ENCODE data around the gene DNAH11.
"Not testable (repeated sequence)": the region's sequence is repeated elsewhere in the genome, so short reads cannot be mapped to it uniquely, and the experiment has no call there.

DNAH11 gene

DNA sequence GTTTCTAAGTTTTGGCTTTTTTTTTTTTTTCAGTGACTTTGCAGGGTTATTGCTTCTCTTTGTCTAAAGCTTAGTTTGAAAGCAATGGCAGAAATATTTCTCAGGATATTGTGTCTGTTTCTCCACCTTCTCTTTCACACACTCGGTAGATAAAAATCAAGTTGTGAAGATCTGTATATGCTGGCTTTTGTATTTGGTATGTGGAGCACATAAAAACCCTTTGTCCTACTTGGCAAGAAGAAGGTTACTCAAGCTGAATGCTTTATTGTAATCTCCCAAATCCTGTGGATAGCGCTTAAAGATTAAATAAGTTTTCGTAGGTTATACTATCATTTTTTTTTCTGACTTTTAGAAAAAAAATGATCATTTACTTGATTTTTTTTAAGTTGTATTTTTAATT, 230.5 kb downstream of the DNAH11 start:
- no peak for DNase-seq (ENCODE audit: low spot score)

DNA sequence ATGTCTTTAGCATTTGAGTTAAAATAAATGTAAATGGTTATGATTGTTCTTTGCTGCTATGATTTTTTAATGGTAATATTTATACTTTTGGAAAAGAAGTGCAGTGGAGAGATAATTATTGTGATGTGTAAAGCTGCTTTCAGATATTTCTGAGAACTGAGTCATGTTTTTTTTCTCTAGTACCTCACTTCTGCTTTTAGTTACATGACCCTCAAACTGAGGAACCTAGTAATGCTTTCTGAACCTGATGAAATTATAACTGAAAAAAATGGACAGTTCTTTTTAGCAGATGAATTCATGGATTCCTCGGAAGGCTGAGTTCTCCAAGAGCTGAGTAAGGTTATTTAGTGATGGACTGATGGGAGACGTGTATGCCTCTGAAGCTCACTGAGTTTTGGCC, 235.1 kb downstream of the DNAH11 start:
- no peak for DNase-seq (ENCODE audit: low spot score)

DNA sequence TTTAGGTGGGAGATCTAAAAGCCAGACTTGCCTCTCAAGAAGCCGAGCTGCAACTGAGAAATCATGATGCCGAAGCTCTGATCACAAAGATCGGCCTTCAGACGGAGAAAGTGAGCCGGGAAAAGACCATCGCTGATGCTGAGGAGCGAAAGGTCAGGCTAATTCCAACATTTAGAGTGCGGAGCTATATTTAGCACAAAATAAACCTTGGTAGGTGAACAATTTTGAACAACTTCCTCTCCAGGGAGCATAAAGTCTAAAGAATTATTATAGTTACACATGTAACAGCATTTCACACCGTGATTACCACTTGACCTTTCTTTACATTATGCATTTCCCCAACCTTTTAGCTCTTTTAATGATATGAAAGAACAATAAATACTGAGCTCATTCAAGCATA, 236.1 kb downstream of the DNAH11 start:
- no peak for DNase-seq (ENCODE audit: low spot score)

DNA sequence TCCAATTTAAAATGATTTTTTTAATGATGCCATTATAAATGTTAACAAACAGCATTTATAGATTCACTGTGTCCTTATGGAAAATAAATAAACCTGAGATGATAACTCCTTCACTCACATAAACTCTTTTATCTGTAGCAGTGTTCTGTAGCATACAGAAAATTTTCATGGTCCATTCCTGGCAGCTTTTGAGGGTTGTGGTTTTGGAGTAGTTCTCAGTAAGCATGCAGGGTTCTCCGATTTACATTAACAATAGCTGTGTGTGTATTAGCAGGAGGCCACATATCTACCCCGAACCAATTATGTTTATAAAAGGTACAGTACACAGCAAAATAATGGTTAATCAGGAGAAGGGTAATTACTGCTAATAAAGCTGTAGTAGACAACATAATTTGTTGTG, 240.2 kb downstream of the DNAH11 start:
- no peak for DNase-seq (ENCODE audit: low spot score)

DNA sequence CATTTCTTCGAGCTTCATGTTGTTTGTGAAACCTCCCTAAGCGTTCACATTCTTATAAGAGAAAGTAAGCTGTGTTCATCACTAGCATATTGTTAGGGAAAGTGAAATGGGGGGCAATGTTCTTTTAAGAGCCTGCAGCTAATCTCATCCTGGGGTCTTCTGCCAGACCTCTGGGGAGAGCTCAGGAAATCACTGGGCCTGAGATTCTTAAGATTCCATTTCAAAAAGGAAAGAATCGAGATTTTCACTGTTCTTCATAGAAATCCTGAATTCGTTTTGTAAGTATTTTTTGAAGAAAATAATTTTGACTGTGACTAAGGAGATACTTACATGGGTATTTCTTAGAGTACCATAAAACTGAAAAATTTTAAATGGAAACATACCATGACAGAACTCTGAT, 242.2 kb downstream of the DNAH11 start:
- no peak for DNase-seq (ENCODE audit: low spot score)

DNA sequence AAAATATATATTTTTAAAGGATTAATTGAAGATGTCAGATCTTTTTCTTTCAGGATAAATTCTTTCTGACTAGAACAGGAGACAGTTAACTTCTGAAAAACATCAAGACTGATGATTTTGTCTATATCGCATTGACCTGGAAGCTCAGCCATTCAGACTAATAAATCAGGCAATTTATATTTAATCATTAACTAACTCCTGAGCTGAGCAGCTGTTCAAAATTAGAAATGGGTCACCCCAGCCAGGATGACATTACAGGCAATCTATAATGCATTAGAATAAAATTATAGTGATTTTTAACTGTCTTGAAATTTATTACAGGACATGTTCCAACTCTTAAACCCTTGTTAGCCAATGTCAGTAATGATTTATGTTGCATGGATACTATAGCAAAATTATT, 263.0 kb downstream of the DNAH11 start:
- no peak for DNase-seq (ENCODE audit: low spot score)

DNA sequence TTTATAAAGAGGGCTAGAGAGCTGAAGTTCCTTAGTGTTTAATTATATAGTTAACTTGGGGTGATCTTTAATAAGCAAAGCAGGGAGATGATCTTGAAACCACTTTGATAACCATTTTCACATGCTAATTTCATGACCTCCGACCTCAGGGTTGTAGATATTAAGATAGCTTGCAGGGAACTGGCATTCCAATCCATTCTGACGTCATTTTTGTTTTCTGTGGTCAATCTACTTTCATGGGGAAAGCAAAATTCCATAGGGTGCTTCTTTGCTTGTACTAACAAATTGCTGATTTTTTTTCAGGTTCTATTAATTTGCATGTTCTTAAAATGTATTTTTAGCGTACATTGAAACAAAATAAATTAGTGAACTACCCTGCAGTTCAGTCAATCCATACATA, 263.5 kb downstream of the DNAH11 start:
- no peak for DNase-seq (ENCODE audit: low spot score)

DNA sequence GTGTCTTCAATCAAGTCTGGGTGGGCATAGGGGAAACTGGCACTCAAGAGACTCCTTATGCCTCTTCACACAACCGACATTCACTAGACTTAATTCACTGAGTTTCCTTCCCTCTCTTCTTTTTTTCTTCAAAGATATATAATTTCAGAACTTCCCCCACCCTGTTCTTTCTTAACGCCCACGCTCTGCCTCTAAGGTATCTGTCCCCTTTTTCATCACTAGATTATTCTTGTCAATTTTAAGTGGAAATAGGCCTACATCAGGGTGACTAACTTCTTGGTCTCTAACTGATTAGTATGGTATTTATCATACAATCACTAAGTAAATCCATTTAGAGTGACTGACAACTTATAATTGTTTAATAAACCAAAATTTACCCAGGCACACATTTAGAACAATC, 276.2 kb downstream of the DNAH11 start:
- DNase-seq (ENCODE audit: low spot score) = no peak

DNA sequence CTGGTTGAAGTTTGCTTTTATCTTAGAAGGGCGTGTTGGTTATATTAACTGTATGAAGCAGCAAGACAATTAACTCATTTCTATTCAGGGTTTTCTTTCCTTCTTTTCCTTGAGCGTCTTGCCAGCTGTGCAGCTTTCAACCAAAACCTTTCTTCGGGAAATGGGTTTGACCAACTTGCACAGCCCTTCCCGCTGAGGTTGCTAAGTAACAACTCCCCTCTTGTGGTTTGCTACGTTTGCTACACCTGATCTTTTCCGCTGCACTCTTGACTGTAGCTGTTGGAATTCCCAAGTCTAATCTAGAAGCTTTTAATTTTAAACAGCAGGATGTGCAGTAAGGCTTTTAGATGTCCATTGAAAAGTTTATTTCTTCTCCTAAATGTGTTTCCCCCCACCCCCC, 286.0 kb downstream of the DNAH11 start:
- no peak for DNase-seq (ENCODE audit: low spot score)

DNA sequence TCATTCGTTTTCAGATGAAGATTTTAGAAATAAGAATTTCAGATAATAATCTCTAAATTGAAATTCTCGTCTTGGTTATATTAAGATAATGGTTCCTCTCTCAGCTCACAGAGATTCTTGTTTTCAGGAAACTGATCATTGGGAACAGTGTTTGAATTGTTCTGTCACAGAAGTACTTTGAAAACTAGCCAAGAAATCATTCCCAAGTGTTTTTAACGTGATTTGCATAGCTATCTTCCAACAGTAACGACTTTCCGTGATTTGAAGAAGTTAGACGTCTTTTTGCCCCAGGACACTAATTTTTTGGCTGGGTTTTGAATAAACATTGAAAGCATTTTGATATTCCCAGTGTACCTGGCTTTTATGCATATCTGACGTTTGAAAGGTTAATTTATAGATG, 286.9 kb downstream of the DNAH11 start:
- DNase-seq (ENCODE audit: low spot score) = no peak

DNA sequence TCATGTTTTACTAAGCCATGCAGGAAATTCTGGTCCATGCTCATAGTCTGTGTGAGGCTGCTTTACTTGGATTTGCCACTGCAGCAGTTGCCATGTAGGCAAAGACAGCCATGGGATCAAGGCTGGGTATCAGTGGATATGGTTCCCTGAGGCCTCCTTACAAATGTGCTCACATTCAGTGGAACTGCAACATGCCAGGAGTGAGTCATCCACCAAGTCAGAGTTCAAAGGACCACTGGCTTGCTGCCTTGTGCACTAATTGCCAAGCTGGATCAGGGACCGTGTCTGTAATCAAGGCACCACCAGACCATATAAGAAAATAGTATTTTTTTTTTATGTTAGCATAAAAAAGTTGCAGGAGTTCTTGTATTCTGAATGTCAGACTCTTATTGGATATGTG, 301.9 kb downstream of the DNAH11 start:
- peak; percentile 25 for DNase-seq (ENCODE audit: low spot score)

DNA sequence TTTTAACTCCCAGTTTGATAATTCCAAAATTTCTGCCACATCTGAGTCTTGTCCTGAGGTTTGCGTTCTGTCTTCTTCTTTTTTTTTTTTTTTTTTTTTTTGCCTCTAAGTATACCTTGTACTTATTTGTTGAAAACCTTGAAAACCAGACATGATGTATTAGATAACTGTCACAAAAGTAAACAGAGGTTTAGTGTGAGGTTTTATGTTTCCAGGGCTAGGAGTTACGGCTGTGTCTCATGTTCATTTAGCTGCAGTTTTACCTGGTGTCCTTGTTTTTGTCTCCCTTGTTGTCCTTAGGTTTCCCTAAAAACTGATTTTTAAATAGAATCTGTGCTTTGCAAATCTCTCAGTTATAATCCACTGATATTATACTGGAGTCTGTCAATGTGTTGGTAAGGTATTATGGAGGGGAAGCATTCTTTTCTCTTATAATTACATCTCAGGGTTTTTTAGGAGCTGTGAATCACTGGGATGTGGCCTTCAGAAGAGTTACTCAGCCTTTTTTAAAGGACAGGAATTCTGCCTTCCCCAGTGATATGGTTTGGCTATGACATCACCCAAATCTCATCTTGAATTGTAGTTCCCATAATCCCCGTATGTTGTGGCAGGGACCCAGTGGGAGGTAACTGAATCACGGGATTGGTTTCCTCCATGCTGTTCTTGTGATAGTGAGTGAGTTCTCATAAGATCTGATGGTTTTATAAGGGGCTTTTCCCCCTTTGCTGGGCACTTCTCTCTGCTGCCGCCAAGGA, 307.9 kb downstream of the DNAH11 start:
- peak; percentile 10 for DNase-seq (ENCODE audit: low spot score)

DNA sequence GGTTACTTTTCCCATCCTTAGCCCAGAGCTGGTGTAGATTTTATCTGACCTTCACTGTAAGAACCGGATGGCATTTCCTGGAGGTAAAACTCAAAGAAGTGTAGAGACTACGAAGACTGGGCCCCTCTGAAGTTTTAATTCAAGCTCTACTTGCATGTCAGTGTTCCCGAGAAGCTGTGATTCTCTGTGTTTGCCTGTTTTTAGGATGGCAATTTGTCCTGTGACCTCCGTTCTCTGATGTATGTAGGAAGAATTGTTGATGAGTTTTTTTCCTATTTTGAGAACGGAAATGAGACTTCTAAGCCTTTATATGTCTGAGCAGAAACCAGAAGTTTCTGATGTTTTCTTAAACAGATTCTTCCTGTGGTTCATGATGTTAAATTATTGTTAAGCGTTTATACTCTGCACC, 308.7 kb downstream of the DNAH11 start:
- DNase-seq (ENCODE audit: low spot score) = no peak

DNA sequence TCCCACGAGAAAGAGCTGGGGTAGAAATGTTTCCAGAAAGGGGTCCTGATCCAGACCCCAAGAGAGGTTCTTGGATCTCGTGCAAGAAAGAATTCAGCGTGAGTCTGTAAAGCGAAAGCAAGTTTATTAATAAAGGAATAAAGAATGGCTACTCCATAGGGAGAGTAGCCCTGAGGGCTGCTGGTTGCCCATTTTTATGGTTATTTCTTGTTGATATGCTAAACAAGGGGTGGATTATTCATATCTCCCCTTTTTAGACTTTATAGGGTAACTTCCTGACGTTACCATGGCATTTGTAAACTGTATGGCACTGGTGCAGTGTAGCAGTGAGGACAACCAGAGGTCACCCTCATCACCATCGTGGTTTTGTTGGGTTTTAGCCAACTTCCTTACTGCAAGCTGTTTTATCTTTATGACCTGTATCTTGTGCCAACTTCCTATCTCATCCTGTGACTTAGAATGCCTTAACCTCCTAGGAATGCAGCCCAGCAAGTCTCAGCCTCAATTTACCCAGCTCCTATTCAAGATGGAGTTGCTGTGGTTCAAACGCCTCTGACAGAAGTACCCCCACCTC, 322.9 kb downstream of the DNAH11 start:
- DNase-seq (ENCODE audit: low spot score) = not testable (repeated sequence)

DNA sequence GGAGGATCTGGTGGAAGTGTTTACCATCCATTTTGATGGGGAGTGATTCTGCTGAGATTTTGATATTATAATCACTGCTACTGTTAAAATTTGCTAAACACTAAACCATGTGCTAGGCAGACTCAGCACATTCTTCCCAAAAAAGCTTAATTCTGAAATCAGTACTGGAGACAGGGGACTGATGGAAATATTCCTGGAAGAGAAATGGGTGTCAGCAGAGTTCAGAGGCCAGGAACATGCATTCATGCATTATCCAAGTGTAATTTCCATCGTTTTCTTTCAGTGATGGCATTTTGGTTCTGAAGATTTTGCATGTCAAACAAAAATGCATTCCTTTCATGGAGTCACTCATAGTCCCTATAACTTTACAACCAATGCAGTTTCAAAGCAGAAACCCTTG, 323.9 kb downstream of the DNAH11 start:
- DNase-seq (ENCODE audit: low spot score) = no peak

DNA sequence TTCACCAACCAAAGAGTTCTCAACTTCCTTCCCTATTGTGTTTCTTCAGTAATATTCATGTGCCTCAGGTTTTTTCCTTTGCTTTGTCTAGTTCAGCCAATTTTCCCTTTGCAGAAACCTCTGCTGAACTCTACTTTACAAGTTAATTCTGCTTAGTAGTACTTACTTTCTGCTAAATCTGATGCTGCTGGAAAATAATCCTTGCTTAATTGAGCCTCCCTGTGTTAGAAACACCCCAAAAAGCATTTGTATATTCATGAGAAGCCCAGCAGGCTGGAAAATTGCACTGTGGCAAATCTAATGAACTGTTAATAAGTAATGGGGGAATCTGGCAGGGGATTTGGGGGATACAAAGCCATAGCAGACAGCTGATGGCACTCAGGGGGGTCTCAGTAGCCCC, 324.4 kb downstream of the DNAH11 start:
- DNase-seq (ENCODE audit: low spot score) = no peak

DNA sequence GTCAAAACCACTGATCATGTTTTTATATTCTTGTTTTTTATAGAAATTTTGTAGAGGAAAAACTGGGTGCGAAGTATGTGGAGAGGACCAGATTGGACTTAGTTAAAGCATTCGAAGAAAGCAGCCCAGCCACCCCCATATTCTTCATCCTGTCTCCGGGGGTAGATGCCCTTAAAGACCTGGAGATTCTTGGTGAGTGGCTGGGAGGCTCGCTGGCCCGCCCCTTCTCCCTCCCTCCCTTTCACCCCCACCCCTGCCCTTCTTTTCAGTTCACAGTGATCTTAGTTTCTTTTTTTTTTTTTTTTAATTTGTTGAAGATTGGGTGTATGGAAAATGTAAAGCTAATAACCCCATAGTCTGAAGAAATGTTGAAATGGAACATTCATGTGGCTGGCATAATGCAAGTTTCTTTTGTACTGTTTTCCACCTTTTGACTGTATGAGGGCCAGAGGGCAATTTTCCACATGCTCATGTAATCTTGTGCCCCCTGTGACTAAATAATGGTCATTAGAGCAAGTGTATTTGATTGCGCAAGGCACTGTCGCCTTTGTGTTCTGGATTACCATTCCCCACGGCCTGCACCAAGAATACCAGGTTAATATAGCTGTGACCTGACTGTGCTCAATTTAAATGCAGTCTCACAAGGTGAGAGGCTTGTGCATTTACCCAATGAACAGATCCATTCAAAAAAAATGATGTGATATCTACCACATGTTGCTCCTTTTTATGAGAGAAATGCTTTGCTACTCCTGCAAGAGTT, 325.2 kb downstream of the DNAH11 start:
- DNase-seq (ENCODE audit: low spot score) = no peak

DNA sequence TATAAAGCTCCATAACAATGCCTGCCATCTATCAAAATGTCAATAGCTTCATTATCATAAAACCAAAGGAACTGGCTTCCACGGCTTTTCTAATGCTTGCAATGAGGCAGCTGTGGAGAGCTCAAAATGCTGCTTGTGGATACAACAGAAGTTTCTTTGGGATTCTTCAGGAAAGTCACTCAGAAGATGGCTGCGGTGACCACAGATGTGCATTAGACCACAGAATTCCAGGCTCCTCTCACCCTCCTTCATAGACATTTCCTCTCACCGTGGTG, 325.7 kb downstream of the DNAH11 start:
- DNase-seq (ENCODE audit: low spot score) = no peak

DNA sequence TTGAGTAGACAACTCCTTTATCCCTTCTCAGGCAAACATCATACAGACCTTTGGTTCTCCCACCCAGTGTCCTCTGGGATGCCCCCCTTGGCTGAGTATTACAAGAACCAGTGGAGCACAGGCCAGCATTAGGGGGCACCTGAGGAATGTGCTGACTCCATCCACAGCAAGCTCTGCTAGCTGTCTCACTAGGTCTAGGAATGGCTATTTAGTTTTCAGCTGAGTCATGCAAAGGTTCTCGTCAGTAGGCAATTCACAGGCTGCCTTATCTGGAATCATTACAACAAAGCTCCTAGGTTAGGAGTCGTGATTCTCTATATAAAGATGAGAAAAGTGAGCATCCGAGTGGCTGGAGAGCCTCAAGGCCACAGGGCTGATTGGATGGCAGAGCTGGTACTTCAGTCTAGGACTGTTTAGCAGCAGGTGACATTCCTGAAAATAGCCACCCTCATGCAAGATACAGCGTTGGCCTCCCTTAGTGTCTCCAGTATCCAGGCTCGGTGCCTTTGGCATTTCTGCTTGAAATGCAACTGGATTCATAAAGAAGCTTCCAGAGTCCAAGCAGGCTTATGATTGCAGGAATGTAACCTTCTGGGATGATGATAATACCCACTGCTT, 327.1 kb downstream of the DNAH11 start:
- peak; percentile 4 for DNase-seq (ENCODE audit: low spot score)

DNA sequence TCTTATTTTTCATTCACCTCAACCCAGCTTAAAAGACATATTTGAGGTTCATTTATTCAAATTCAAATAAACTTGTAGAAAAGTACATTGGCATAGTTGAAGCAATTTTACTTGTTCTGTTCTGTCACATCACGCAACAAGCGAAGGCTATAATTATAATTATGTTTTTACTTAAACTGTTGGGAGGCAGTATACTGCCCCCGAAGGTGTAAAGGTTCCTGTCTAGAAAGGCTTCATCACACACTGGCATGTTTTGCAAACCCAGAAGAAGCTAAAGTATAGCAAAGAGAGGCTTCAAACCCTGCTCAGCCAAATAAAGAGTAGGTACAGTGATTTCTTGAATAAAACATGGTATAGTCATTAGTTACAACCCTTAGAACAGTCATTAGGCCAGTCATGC, 340.2 kb downstream of the DNAH11 start:
- peak; percentile 2 for DNase-seq (ENCODE audit: low spot score)

DNA sequence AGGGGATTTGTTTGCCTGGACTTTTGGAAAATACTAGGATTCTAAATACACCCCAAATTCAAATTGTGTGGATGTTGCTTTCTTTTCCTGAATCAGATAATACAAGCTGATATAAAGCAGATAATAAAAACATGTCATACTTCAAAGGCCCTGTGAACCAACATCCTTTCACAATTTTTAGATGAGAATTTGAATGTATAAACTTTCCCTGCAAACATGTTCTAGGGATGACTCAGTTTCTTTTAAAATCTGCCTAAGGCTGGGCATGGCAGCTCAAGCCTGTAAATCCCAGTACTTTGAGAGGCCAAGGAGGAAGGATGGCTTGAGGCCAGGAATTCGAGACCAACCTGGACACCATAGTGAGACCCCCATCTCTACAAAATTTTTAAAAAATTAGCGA, 340.7 kb downstream of the DNAH11 start:
- DNase-seq (ENCODE audit: low spot score) = not testable (repeated sequence)

DNA sequence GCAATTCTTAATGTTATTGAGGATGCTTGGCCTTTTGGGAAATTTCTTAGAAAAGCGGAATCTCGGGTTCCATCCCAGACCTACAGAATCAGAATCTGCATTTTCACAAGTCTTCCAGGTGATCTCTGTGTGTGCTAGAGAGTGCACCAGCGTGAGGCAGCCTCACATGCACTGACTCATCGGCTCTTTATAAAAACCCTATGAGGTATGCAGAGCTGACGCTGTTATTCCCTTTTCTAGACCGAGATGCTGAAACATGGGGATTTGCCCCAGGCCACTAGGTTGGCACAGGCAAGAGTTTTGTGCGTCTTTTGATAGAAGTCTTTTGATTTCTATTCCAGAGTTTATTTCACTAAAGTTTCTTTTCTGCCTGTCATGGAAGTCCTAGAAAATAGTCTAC, 341.7 kb downstream of the DNAH11 start:
- no peak for DNase-seq (ENCODE audit: low spot score)

DNA sequence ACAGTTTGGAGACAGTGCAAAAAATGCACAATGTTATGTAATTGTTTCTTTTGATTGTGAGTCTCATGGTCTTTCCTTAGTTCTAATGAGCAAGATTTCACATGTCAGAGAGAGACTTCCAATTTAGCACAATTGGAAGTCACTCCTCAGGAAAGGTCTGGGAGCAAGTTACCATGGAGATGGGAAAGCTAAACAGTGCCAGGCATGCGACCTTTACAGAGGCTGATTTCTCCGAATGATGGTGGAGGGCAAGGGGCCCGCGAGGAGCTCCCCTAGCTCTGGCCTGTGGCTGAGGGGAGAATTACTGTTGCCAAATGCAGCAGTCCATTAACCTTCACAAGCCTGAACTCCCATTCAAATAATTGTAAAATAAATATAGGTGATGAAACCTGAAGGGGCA, 343.6 kb downstream of the DNAH11 start:
- no peak for DNase-seq (ENCODE audit: low spot score)

Data from RKO (cell line).